Raji (cell line): ENCODE measurements around the gene TSC22D3.

ENCODE experiments used
- POLR2A ChIP-seq: IDR thresholded peaks from 2 replicates; pipeline ENCODE4 v1.6.1; 2011; ENCODE audit warnings: low read depth, low read length, control low read depth; ENCODE audit not compliant: insufficient read depth

TSC22D3 gene

DNA sequence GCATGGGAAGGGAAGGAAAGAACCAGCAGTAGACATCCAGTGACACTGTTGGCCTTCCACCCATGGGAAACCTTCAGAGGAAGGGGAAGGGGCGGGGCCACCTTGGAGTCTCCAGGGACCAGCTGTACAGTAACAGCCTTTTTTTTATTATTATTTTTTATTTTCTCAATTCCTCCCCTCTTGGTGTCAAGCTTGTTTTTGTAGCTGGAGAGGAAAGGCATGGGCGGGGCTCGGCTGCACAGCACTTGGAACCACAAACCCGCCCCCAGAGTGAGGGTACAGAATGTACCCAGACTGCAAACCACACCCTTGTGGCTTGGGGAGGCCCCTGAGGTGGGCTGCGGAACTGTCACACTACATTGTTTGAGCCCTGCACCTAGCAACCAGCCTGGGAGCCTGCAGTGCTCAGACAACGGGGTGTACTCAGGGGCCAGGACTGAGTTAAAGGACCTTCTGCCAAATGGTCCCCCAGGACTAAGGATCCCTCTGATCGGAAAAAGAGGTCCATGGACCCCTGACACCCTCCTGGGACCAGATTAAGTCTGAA is 101.6 kb downstream of the TSC22D3 start:
- TF ChIP-seq POLR2A, result peak; percentile 36

GRCh38 chrX:107673431-107673830 is 102.2 kb downstream of the TSC22D3 start:
- TF ChIP-seq POLR2A, result no peak

- TF ChIP-seq POLR2A, result peak; percentile 38
Observed at GRCh38 chrX:107672955-107673378, 102.6 kb downstream of the TSC22D3 start.

- no peak for TF ChIP-seq POLR2A
Observed at GRCh38 chrX:107669885-107670628, 105.5 kb downstream of the TSC22D3 start.

DNA sequence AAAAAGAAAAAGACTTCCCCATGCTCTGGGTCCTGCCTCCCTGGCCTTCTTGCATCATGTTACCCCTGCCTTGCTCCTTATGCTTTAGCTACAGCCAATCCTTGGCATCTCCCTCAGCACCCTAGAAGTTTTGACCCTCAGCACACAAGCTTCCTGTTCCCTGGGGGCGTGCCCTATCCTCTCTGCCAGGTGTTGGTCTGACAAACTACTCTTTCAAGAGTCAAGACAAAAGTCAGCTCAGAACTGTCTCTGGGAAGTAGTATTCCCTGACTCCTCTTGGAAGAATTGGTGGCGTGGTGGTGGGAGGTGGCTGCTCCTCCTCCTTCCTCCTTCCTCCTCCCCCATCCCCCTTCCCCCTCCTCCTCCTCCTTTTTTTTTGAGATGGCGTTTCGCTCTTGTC is 106.3 kb downstream of the TSC22D3 start:
- no peak for TF ChIP-seq POLR2A

- no peak for TF ChIP-seq POLR2A
Observed at GRCh38 chrX:107667426-107667825, 108.2 kb downstream of the TSC22D3 start.

DNA sequence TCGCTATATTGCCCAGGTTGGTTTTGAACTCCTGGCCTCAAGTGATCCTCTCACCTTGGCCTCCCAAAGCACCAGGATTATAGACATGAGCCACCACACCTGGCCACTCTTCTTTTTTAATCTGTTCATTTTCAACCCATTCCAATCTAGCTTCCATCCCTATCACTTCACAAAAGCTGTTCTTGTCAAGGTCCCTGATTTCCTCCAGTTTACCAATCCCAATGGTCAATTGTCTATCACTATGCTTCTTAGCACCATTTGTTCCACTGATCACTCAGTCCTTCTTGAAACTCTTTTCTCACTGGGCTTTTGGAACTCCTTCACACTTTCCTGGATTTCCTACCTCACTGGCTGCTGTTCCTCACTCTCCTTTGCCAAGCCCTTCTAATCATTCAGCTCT is 108.7 kb downstream of the TSC22D3 start:
- no peak for TF ChIP-seq POLR2A
